Measurements from ENCODE around the gene LRRC49. TPM values are rescaled to one million over a fixed set of nuclear protein-coding genes. Genes with fewer than 3 reads are reported as not detected.
A peak's percentile ranks its signal among the peaks of the same experiment; 100 is the strongest.

Gene LRRC49
- total and polyA plus RNA-seq, 2 of the 4 experiments (the other 2 are of a cell fraction), result 8.6 to 16.8 TPM

- H4K8ac ChIP-seq (ENCODE audit: low read depth in 2 of 2, low read length in 2 of 2), result 0 out of 4 replicates have a peak overlapping the region, but pooled peaks of 1 of the 2 experiments have one; percentile 6
- TF ChIP-seq CTCF (conservative IDR thresholded peaks at IDR 0.05; ENCODE audit: low read depth, low read length) (no peak), MAFK (IDR thresholded peaks at IDR 0.05; ENCODE audit: low read depth, low read length) (no peak), RFX5 (IDR thresholded peaks at IDR 0.05; ENCODE audit: low read depth, low read length) (no peak), RCOR1 (IDR thresholded peaks at IDR 0.05; ENCODE audit: insufficient replicate concordance, low read length) (no peak)
- no peak overlapping the region for H4K5ac ChIP-seq (ENCODE audit: low read depth, low read length)
- H3K18ac ChIP-seq (ENCODE audit: low read depth, low read length), result peak overlapping the region; percentile 76; the same call in 1 of the 2 replicates
- H3K36me3 ChIP-seq (ENCODE audit: control insufficient read depth, insufficient read depth, low read length), result no peaks in the 10 kb centered on the region
- H3K14ac ChIP-seq (replicated peaks; ENCODE audit: low read depth, low read length), result no peak overlapping the region
- no peaks in the 10 kb centered on the region for H3K9me1 ChIP-seq (ENCODE audit: insufficient read depth, low read length)
- CTCF ChIA-PET, result interaction anchor here (1.5 kb wide), 1 partner anchor 11 kb away, joined by 4 read pairs; no protein-coding TSS in a partner anchor
- H3K9me3 ChIP-seq (ENCODE audit: control insufficient read depth, insufficient read depth, low read length), result peaks cover 2% of the 10 kb centered on the region; the same call in 1 of the 2 replicates
- H2AK9ac ChIP-seq (replicated peaks; ENCODE audit: low read depth, low read length, poor library complexity), result no peak overlapping the region
- WGBS, 2 experiments (ENCODE audit: extremely low coverage in 2 of 2, insufficient read length in 1 of 2), result no CpG with 5 or more reads among the region's 1 CpG
- DNase-seq, result no peak
- no peak overlapping the region for H3K4me3 ChIP-seq (ENCODE audit: insufficient read depth, low read depth, low read length)
- no peak overlapping the region for H2BK15ac ChIP-seq (ENCODE audit: low read depth, low read length)
- no TSS peak for BruUV-seq (replicated peaks)
- POLR2A ChIA-PET (ENCODE audit: unreplicated experiment), result no interaction called here
- no peak overlapping the region for H3K27ac ChIP-seq (ENCODE audit: insufficient read depth, low read length)
- intact Hi-C loops (cut with micrococcal nuclease), result no loop called here
- no peak for ATAC-seq (ENCODE audit: low read depth)
- no peaks in the 10 kb centered on the region for H3K27me3 ChIP-seq (ENCODE audit: control insufficient read depth, insufficient read depth, low read length)
- no peak overlapping the region for H3K23ac ChIP-seq (ENCODE audit: low read depth, low read length)
- H2BK20ac ChIP-seq (ENCODE audit: low read depth, low read length), result no peak overlapping the region
- in situ Hi-C loops (cut with MboI; ENCODE audit: low sequenced_read_pairs), result no loop called here
- no peak overlapping the region for H2AFZ ChIP-seq (replicated peaks; ENCODE audit: low read length, poor library complexity)
- dilution Hi-C loops (cut with HindIII; ENCODE audit: low sequenced_read_pairs, unreplicated experiment), result no loop called here
- H4K20me1 ChIP-seq (ENCODE audit: insufficient read depth, low read length), result no peaks in the 10 kb centered on the region
- no peak overlapping the region for H2BK120ac ChIP-seq (ENCODE audit: low read depth, low read length)
- no peak overlapping the region for H2AK5ac ChIP-seq (ENCODE audit: low read depth, low read length)
- H3K79me1 ChIP-seq (ENCODE audit: low read depth in 1 of 2, low read length in 2 of 2), result no peaks in the 10 kb centered on the region
- H3K4me1 ChIP-seq (ENCODE audit: control insufficient read depth, insufficient read depth, low read length), result peaks cover 4% of the 10 kb centered on the region
- H3K4ac ChIP-seq (ENCODE audit: low read depth, low read length), result no peak overlapping the region; the same call in 1 of the 2 replicates
- no peak overlapping the region for H3K9ac ChIP-seq (ENCODE audit: low read depth, low read length)
- no peak overlapping the region for H4K91ac ChIP-seq (ENCODE audit: insufficient read depth, low read depth, low read length)
- H3K56ac ChIP-seq (ENCODE audit: extremely low read depth, insufficient read depth, low read length), result no peak overlapping the region
- H3K4me2 ChIP-seq (ENCODE audit: low read depth, low read length), result no peak overlapping the region; the same call in 1 of the 2 replicates
- no peak overlapping the region for H2BK5ac ChIP-seq (ENCODE audit: low read depth, low read length, poor library complexity, severe bottlenecking)
Measured at GRCh38 chr15:70964686-70965085, 72.1 kb downstream of the LRRC49 start.

All from IMR-90 (cell line).